GM11168 (cell line): ENCODE data around the gene ECEL1.

ENCODE experiments used
- in situ Hi-C: fragments of 300-500 bp; cut with MboI; formaldehyde crosslinking; loops from one replicate; pipeline ENCODE4 v1.12.0; 2022; ENCODE audit warnings: low sequenced_read_pairs; ENCODE audit not compliant: unreplicated experiment

ECEL1 gene

DNA sequence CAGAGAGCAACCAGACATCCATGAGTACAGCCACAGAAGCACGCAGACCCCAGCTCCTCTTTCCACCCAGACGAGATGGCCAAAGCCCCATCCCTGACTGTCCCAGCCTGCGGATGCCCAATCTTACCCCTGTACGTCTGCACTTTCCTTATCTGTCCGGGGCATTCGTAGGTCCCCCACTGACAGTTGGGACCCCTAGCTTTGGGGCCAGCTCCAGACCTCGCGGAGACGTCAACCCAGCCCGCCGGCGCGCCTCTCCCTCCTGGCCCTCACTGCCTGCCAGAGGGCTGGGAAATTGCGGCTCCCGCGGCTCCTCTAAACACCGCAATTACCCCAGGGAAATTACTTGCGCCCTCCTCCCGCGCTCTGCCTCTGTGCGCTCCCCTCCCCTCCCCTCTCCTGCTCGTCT lies 2.3 kb downstream of the ECEL1 start:
- in situ Hi-C loops: no loop called here

DNA sequence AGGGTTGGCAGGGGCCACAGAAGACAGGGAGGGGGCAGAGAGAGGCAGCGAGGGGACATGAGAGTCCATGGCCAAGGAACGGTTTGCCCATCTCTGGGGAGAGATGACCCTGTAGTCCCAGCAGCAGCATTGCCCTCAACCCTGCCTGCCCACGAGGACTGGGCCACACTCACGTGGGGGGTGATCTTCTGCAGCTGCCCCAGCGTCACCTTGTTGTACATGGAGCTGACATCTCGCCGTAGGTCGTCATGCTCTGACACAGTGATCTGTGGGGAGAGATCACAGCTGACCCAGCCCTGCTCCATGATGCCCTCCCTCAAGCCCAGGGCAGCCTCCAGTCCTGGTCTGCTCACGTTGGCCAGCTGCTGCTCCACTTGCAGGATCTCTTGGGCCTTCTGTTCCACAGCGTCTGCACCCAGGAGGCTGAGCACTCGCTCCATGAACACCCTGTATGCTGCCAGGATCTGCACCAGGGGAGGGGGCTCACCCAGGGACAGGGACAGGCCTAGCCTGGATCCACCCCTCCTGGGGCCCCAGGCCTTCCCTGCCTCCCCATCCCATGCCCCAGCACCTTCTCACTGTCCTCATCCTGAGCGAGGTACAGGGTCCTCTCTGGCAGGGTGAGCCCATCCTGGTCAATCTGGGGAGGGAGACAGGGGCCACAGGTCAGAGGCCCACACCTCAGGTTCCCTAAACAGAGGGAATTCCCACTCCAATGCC lies 2.8 kb downstream of the ECEL1 start:
- in situ Hi-C loops: no loop called here

DNA sequence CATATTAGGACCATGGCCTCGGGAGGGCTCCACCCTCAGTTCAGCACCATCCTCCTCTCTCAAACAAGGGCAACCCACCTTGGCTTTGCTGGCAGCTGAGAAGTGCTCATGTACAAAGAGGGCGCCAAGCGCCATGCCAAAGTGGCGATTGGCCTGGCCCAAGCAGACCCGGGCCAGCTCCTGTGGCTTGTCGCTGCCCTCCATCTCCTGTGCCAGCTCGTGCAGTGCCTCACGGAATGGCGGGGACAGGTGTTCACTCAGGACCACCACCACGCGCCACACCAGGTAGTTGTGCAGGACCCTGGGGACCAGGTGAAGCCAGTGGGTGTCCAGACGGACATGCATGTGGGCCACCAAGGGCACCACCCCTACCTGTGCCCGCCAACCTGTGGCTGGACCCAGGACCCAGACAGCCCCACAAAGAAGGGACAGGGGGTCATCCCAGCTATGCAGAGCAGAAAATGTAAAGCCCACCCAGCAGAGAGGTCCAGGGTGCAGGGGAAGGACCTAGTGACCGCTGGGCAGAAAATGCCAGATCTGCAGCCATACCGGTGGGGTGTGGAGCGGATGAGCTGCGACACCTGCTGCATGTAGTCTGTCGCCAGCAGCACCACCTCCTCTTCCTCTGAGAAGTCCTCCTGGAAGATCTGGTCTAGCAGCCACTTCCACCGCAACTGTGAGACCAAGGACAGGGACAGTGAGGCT lies 3.6 kb downstream of the ECEL1 start:
- in situ Hi-C loops: no loop called here

DNA sequence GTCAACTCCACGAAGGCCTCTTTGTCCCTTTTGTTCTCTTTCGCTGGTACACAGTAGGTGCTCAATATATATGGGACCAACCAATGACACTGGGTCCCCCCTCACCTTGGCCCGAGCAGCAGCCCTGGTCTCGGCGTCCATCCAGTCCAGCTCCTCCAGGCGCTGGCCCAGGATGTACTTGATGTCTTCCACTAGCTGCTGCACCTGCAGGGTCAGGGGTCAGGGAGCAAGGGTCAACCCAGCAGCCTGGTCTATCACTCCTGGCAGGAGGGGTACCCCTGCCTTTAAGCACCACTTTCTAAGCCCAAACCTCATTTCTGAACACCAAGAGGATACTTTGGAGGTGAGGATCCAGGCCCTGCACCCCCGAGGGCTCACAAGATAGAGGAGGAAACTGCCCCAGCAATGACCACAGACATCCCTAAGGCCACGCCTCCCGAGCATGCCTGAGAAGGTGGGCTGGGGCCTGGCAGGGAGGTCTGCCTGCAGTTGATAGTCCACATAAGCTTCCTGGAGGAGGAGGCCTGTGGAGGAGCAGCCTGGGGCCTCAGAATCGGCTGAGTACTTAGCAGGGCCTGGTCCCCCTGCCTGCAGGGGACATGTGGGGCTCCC lies 4.2 kb downstream of the ECEL1 start:
- in situ Hi-C loops: no loop called here

DNA sequence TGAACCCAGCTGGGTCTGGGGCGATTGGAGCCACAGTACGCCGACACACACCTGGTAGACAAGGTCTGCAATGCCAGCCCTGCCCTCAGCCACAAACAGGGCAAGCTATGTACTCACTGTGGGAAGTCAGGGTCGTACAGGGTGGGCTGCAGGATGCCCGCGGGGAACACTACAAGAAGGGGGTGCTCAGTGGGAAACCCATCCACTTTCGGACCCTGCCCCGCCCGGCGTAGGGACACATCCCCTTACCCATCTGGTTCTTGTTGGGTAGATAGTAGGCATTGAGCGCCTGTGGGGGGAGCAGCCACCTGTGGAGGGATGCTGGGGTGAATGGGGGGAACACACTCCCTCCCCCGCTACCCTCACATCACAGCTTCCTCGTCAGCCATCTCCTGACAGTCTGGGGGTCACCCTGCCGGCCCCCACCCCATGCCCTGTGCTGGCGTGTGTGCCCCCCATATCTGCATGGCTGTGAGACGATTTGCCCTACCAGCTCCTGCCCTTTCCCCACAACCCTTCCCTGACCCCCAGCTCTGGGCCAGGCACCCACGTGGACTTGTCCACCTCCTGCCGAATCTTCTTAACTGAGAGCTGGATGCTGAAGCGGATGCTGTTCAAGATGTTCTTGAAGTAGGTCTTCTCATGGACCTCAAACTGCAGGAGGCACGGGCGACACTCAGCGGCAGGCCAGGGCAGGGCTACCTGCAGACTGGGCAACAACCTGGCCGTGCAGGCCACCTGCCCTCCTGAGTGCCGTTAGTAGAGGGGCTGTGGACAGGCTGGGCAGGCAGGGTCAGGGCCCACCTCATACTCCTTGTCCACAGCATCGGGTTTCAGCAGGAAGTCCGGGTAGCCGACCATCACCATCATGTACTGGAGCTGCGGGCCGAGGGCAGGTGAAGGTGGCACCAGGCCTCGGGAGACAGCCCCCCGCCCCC lies 5.1 kb downstream of the ECEL1 start:
- in situ Hi-C loops: no loop called here

DNA sequence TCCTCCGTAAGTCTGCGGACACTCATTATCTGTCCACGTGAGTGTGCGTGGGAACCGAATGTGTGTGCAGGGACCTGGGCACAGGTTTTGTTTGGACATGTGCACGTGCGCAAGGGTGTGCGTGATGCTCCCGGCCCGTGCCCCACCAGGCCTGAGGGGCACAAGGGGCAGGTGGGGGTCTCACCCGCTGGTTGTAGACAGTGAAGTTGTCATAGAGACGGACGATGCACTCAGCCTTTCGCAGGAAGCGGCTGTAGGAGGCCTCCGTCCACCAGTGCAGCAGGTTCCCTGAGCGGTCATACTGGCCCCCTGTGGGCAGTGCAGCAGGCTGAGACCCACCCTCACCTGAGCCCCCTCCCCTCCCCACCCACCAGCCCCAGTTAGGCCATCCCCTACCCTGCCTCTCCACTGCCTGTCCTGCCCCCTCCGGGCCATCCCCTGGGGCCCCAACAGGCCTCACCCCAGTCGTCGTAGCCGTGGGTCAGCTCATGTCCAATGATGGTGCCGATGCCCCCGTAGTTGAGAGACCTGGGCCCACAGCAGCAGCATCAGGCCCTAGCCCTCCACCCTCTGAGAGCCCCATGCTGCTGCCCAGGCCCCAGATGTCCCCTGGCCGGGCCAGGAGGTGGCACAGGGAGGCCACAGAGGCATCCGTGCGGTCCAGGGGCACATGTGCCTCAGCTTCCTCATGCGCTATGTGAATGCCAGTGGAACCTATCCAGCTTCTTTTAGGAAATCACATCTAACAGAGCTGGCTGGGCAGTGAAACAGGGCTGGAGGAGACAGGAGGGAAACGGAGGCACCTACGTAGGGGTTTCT lies 6.1 kb downstream of the ECEL1 start:
- in situ Hi-C loops: no loop called here

DNA sequence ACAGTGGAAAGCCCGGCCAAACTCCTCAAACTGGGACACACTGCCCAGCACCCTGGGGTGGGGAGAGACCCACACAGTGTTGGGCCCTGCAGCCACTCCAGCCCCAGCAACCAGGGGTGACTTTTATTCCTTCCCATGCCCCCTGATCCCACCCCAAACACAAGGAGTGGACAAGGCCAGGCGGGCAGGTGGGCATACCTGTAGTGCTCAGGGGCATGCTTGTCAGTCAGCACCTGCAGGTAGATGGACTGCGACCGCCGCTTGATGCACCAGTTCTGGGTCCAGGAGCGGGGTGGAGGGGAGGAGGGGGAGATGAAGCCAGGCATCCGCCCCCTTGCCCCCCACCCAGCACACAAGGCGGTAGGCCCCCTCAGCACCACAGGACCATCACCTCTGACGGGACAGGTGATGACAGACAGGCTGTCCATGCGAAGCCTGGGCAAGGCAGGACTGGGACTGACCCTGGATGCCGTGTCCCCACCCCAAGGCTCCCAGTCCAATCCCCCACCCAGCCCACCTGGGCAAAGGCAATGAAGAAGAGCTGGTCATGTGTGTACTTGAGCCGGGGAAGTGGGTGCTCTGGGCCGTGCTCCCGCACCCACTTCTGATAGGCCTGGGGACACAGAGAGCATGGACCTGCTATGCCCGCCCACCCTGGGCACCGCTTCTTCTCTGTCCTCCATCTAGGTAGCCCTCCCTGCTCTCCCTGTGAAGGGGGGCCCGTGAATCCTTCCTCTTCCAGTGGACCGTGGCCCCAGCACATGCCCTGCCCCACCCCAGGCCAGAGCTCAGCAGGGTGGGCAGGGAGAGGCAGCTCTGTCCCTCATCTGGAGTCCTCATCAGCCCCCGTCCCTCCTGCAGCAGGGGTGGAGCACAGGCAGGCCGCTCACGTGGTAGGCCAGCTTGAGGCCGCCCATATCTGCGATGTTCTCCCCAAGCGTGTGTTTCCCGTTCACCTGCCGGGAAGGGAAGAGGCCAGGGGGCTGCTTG lies 7.1 kb downstream of the ECEL1 start:
- in situ Hi-C loops: no loop called here

DNA sequence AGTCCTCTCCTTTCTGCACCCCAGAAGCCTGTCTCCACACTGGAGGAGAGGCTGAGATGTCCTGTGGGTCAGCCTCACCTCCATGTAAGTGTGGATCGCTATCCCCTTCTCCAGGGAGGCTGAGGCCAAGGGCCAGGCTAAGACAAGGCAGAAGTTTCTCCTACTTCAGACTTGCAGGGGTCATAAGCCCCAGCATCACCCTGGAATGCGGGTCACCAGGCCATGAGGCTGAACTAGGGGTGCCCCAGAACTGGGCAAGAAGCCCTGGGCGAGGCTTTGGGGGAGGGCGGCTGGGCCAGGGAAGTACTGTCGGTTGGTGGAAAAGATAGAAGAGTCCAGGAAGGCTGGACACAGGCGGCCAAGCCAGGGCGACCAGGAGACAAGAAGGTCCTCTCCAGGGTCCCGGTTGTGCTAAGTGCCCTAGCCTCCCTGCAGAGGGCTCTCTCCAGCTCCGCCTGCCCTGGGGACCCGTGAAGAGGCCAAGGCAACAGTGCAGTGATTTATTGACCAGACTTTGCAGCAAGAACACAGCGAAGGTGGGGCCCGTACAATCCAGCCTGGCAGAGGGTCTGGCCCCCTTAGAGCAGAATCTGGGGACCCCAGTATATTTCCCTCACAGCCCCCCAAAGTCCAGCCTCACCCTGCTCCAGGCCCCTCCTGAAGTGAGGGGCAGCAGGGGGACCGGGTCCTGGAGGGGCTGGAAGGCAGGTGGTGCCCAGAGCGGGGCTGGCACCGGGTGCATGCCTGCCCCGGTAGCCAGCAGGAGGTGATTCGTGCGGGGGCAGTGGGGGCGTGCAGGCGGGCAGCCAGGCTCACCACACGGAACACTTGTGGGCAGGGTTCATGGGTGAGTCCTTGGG lies 8.1 kb downstream of the ECEL1 start:
- in situ Hi-C loops: no loop called here

DNA sequence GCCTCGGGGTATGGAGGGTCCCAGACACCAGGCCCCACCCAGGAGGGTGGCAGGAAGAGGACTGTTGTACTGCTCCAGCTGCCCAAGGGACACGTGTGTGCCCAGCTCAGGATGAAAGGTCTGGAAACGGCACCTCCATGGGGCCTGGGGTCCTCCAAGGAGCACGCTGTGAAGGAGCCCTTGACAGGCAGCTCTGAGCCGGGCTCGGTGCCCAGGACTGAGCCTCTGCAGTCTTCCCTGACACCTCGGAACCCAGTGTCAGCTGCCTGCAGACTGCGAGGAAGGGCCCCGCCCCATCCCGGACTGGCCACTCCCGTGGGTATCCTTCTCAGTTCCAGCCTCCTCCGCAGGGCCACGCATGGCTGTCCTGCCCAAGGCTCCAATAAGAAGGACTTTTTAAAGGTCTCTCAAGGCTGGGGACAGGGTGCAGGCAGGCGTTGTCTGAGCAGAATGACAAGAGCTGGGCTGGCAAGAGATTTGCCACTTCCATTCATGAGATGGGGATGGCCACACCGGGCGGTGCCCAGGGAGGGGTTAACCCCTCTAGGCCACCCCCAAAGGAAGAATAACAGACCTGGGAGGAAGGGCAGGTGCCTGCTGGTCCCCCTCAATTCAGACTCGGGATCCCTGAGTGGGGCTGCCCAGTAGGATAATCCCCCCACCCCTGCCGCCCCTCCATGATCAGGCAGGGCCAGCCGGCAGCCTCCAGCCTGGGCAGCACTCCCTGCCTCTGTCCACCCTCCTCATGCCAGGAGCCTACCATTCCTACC lies 8.9 kb downstream of the ECEL1 start:
- in situ Hi-C loops: no loop called here

DNA sequence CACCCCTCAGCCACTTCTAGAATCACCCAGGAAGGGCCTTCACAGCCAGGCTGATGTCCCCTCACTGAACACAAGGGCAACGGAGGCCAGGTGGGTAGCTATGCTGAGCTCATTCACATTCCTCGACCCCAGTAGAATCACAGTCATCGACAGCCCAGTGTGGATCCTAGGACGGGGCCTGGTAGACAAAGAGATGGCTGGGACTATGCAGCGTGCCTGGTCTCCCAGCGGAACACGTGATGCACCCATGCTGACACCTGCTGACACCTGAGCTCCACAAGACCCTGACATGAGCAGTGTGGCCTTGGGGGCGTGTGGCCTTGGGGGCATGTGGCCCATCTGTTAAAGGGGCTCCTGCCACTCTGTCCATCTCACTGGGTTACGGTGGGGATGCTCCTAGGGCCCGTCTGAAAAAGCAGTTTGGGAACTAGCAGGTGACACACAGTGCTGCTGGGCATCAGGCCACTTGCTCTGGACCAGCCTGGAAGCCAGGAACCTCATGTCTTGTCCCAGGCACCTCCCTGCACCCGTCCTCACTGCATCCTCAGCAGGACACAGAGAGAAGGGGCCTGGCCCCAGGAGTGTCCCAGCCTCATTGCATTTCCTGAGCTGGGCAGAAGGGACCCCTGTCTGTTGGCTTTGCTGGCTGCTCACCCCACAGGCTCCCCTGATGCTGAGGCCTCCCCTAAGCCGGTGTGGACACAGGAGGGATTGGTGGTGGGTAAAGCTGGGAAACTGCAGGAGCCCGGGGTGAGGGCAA lies 9.7 kb downstream of the ECEL1 start:
- in situ Hi-C loops: no loop called here

DNA sequence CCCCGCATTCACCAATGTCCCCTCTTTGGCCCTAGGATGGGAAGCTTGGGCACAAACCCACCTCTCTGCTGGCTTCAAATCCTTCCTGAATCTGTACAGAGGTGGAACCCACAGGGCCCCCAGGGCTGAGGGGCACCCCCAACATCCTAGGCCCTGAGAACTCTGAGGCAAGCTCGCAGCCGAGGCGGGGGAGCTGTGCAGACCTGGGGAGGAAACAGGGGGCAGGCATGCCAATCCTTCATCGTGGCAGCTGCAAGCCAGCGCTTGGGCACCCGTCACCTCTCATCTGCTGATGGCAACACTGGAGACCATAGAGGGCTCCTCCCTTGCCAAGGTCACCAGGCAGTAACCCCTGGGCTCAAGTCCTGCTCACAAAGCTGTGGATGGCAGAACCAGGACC lies 10.8 kb downstream of the ECEL1 start:
- in situ Hi-C loops: no loop called here

DNA sequence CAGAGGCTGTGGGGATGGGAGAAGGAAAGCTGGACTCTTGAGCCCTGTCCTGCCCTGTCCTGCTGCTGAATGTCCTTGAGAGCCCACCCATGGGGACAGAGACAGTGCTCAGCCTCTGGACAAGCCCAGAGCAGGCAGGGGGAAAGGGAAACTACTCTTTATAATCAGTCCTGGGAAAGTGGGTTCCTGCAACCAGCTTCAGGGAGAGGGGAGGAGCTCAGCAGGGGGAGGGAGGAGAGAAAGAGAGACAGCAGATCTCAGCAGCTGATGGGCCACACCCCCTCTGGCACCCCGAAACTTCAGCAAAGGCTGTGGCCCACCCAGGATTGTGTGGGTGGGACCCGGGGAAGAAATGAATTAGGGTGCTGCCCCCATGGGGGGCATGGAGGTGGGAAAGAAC lies 11.6 kb downstream of the ECEL1 start:
- in situ Hi-C loops: no loop called here

DNA sequence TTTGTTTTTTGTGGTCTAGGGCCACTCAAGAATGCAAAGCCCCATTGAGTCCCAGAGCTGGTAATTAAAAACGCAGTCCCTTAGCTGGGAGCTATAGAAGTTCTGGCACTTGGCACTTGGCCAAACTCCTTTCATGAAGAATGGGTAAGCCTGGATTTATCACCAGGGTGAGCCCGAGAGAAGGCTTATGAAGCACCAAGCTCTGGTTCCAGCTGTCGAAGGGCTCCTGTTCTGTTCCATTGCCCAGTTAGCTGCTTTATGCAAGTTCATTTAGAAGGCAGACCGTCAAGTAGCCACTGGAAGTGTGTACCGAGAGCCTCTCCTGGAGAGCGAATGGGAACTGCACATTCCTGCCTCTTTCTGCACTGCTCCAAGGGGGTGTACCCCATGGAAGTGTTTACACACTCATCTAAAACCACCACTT lies 14.2 kb downstream of the ECEL1 start:
- in situ Hi-C loops: no loop called here

DNA sequence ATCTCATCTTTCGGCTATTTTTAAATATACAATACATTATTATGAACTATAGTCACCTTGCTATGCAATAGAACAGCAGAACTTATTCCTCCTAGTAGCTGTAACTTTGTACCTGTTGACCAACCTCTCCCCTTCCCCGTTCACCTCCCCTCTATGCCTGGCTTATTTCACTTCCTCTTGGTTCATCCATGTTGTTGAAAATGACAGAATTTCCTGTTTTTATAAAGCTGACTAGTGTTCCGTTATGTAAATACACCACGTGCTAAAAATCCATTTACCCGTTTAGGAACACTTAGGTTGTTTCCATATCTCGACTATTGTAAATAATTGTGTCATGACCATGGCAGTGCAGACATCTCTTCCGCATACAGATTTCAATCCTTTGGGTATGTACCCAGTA lies 21.4 kb downstream of the ECEL1 start:
- in situ Hi-C loops: no loop called here

DNA sequence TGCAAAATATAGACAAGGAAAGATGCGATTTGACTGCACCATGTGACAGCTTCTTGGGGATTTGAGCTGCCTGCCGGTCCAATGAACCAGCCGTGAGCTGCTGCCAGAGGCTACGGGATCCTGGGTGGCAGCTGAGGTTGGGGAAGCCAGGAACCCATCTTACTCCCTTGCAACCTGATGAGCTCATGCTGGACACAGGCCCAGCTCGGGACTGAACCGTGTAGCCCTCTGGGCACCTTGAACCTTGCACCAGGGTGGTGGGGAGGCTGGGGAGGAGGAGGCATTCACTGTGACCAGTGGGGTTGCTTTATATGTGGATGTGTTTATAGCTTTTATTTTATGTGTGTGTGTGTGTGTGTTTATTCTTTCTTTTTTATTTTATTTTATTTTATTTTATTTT lies 22.6 kb downstream of the ECEL1 start:
- in situ Hi-C loops: no loop called here

DNA sequence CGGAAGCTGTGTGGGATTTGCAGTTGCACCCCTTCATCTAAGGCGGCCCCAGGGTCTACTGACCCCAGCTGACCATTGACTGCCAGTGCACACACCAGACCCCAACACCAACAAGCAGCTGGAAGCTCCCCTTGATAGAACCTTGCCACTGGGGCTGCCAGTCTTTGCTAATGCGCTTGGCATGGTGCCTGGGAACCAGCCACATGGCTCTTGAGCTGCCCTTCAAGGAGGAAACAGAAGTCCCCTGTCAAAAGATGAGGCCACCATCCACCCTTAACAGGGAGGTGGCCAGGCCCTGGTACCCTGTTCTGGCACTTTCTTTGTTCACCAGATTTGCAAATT lies 23.1 kb downstream of the ECEL1 start:
- in situ Hi-C loops: no loop called here
